HG03457 (cell line): ENCODE results near the gene KRT4.

Source experiments
- ATAC-seq: cut with Tn5 transposase; IDR thresholded peaks from one replicate; pipeline ENCODE4 v1.9.1; 2021; ENCODE audit warnings: moderate number of reproducible peaks; ENCODE audit not compliant: unreplicated experiment

The KRT4 gene

GRCh38 chr12:52794479-52795331 lies 19.2 kb downstream of the KRT4 start:
- no peak for ATAC-seq

- no peak for ATAC-seq
Measured at GRCh38 chr12:52792185-52793029, 21.5 kb downstream of the KRT4 start.

DNA sequence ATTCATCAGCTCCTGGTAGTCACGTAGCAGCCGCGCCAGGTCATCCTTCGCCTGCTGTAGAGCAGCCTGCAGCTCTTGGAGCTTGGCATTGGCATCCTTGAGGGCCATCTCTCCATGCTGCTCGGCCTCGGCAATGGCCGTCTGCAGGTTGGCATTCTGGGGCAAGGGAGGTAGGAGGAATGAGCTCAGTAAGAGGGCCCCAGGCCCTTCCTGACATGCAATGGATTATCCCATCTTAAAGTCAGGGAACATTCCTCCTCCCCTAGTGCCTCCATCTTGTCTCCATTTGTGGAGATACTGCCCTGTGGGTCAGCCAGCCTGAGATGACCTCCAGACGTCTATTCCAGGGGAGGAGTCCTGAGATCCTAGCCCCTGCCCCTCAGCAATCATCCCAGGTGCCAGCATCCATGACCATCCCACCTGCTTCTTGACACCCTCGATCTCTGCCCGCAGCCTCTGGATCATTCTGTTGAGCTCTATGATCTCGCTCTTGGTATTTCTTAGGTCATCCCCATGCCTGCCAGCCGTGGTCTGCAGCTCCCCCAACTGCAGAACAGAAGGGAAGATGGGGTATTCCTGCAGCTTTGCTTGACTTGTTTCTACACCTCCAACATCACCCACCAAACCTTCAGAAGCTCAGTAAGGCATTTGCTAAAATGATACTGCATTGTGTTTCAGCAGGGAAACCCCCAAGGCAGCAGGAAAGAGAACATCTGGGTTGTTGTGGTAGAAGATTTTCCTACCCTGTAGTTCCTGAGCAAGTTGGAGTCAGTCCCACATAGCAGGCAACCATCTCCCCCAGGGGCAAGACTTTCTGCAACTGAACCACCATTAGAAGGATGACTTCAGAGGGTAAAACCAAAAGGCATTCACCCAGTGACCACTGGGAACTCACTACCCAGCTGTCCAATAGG lies 22.4 kb downstream of the KRT4 start:
- ATAC-seq, result no peak

- ATAC-seq, result no peak
Measured at GRCh38 chr12:52790427-52791270, 23.3 kb downstream of the KRT4 start.

DNA sequence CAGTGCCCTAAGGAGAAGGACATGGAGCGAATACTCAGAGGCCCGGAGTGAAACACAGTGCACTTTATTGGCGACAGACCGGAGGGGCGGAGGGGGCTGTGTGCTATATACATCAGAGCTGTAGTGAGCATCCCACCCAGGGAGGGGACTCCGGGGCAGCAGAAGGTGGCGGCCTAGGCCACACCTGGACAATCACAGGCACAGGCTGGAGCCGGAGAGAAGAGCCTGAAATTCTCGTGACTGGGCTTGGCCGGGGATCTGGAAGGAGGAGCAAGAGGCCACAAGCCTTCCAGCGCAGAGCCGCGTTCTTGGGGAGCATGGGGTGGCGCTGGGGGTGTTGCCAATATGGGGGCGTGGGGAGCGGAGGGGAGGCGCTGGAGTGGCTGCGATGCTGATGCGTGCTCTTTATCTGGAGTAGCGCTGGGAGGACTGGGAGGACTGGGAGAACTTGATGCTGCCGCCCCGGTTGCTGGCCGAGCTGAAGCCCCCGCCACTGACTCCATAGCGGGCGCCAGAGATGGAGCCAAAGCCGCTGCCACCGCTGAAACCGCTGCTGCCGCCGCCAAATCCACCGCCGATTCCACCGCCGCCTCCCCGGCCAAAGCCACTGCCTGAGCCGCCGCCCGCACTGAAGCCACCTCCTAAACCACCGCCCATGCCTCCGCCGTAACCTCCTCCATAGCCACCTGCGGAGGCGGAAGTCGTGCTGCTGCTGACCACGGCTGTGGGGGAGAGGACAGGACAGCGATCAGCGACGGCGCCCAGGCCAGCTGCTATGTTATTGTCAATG lies 24.1 kb downstream of the KRT4 start:
- no peak for ATAC-seq

- ATAC-seq, result no peak
Measured at GRCh38 chr12:52788876-52789636, 24.9 kb downstream of the KRT4 start.

DNA sequence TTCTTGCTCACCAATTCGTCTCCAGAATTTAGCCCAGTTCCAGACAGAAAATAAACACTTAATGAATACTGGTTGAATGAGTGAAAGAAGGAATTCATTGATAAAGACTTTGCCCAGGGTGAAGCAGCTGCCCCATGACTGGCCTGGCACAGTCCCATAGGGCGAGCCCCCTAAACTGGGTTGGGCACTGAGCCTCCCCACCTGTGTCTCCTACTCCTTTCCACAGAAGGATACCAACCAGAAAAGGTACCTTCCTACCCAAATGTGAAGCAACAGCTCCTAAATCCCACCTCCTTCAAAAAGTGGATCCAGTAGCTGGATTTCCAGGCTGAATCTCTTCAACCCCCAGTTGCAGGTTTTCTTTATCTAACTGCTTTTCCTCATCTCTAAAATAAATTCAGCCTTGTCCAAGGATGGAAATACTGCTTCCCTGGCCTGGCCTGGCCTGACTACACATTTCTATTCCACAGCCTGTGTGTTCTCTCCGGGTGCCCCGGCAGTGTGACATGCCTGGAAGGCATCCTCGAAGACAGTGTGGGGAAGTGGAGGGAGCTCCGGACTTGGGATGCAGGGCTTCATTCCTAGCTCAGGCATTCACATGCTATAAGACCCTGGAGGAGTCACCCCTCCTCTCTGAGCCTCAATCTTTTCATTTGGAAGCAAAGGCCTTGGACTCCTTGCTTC lies 25.6 kb downstream of the KRT4 start:
- ATAC-seq, result no peak

GRCh38 chr12:52787324-52788191 lies 26.4 kb downstream of the KRT4 start:
- ATAC-seq, result no peak

- no peak for ATAC-seq
Measured at GRCh38 chr12:52784909-52785308, 29.0 kb downstream of the KRT4 start.

GRCh38 chr12:52783563-52784316 lies 30.2 kb downstream of the KRT4 start:
- ATAC-seq, result no peak

GRCh38 chr12:52782502-52782901 lies 31.4 kb downstream of the KRT4 start:
- ATAC-seq, result no peak

DNA sequence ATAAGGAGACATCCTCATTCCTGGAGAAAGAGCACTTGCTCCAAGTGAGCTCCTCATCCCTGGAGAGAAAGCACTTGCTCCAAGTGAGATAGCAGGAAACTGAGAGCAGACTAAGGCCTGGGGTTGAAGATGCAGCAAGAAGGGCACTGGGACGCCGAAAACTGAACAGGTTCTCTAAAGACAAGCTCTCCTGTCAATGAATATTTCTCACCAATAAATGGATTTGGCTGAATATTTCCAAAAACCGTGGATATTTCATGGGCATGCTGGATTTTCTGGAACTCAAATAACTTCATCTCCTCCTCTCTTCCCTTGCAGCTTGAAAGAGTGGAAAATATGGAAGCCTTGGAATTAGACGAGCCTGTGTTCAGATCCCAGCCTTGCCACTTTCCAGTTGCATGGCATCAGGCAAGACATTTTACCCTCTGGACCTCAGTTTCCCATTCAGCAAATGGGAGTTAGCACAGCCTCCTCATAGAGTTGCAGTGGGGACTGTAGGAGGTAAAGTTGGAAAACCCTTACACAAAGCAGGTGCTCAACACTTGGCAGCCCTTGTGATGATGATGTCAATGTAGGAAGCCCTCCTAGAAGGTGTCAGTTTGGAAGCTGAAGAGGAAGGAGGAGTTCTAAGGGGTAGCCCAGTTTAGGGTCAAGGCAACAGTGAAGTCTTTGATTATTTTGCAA lies 32.4 kb downstream of the KRT4 start:
- ATAC-seq, result no peak

DNA sequence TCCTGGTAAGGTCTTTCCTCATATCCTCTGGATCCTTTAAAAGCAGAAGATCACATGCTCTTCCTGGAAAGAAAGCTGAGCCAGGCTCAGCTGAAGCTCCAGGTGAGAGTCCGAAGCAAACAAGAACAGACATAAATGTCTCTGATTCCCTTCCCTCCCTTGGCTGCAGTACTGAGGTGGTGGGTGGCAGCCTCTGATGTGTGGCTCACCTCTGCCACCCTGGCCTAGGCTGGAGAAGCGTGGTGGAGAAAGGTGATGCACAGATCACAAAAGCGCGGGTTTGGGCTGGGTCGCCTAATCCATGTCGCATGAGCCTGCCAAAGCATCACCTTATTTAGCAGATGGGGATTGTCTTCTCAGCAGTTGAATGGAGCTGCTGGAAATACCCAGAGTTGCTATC lies 34.0 kb downstream of the KRT4 start:
- ATAC-seq, result no peak

GRCh38 chr12:52778833-52779232 lies 35.1 kb downstream of the KRT4 start:
- no peak for ATAC-seq

DNA sequence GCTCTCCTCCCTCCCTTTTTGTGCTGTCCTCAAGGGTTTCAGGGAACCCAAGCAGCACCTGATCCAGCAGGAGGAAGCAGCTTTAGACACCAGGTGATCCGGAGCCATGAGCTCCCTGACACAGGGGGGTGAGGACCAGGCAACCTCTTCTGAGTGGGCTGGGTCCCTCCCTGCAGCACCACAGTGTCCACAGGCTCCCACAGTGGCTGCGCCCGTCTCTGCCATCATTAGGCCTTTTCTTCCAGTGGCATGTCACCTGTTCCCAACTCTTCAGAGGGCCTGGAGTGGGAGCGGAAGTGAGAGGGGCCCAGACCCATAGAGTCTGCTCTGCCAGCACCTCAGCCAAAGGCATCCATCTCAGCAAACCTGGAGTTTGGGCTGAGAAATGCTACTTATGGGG lies 36.4 kb downstream of the KRT4 start:
- ATAC-seq, result no peak

DNA sequence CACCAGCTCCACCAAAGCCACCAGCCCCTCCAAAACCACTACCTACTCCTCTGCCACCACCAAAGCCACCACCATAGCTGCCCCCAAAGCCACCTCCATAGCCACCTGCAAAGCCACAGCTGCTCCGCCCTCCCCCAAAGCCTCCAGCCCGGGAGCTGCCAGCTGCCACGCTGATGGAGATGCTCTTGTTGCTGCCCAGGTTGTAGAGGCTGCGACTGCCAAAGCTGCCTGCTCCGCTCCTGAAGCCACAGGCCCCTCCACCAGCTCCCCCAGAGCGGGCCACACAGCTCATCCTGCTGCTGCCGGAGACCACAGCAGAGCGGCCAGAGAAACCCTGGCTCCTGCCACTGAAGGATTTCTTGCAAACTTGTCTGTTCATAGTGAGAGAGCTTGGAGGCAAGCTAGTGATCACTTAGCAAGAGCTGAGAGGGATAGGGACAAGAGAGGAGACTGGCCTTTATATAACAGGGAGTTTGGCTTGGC lies 37.0 kb downstream of the KRT4 start, which contains the start of gene KRT76:
Gene KRT76 (minus strand): TSS at position 433 of the 483 bp plus-strand sequence. CDS start 54 bp downstream, at position 379.
- ATAC-seq, result no peak
